Activated T-cell treated with anti-CD3 and anti-CD28 coated beads, Interleukin-2, amount 50 U/mL, for 1 hour (primary cell): ENCODE data around the gene CDK5R2.

ENCODE experiments used
- DNase-seq: peaks from one replicate; pipeline ENCODE4 v3.0.0-alpha.2; 2020

Gene CDK5R2

DNA sequence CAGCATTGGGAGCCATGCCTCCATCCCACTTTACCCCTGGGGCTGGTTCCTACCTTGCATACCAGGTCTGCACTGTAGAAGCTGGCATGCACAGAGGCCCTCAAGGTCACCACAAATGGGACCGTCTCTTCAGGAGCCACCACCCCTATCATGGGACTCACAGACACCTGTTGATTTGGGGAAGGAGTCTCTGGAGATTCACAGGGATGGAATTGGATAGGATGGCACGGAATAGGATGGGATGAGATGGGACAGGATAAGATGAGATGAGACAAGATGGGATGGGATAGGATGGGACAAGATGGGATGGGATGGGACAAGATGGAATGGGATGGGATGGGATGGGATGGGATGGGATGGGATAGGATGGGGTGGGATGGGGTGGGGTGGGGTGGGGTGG, 49.8 kb downstream of the CDK5R2 start:
- DNase-seq: no peak

DNA sequence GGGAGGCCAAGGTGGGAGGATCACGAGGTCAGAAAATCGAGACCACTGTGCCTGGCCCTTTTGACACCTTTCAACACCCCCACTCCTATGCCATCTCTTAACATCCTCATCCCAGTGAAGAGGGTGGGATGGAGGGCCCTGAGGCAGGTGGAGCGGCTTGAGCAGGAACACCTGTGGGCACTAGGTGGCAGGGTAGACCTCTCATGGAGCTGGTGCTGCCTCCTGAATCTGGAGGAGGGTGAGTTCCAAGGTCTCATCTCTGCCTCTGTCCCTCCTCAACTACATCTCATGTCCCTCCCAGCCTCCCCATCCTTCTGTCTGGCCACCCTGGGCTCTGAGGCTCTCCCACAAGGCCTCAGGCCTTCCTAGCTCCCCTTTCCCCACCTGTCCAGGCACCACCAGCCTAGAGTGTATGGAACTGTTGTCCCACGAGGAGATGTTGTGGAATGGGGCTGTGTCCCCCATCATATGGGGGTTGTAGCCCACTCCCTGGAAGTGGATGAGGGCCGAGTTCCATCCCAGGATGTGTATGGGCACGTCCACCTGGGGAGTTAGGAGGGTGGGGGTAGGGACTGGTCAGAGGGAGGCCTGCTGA, 50.8 kb downstream of the CDK5R2 start:
- no peak for DNase-seq

DNA sequence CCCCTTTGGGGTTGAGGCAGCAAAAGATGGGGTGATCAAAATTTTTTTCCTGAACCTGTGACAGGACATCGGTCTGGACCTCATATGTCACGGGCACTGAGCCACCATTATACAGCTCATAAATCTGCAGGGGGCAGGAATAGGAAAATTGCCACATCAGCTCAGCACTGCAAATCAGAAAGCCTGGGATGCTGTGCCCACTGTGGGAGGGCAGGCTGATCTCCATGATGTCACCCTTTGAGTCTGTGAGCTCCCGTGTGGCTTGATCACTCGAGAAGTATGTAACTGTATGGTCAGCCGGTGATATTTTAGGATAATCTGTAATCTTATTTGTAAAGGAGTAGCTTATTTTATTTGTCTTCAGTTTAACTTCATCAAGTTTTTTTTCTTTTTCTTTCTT, 51.4 kb downstream of the CDK5R2 start:
- DNase-seq: no peak
